ENCODE data around the gene POLDIP2.

DNA sequence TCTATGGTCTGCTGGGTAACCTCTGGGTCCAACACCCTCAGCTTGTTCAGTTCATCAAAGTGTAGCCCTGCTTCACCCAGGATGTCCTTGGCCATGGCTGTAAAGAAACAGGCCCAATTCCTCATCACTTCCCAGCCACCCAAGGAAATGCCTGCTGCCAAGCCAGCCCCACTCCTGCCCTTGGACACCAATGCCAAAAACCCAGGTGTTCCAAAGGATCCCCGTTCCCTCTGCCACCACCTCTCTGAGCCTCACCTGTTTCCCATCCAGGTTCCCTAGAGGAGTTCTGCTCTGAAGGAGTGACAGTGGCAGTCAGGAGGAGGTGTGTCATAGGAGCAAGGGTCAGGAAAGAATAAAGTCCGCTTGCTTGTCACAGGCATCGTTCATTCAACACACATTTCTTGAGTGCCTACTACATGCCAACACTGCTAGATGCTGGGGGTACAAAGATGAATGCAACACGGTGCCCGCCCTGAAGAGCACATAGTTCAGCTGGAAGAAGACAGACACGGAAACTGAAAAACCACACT is 25.4 kb downstream of the POLDIP2 start:
- TF ChIP-seq EP300 (IDR thresholded peaks at IDR 0.05) (no peak), POLR2A (IDR thresholded peaks at IDR 0.05) (no peak)
- TF ChIP-seq, protein P1, sequence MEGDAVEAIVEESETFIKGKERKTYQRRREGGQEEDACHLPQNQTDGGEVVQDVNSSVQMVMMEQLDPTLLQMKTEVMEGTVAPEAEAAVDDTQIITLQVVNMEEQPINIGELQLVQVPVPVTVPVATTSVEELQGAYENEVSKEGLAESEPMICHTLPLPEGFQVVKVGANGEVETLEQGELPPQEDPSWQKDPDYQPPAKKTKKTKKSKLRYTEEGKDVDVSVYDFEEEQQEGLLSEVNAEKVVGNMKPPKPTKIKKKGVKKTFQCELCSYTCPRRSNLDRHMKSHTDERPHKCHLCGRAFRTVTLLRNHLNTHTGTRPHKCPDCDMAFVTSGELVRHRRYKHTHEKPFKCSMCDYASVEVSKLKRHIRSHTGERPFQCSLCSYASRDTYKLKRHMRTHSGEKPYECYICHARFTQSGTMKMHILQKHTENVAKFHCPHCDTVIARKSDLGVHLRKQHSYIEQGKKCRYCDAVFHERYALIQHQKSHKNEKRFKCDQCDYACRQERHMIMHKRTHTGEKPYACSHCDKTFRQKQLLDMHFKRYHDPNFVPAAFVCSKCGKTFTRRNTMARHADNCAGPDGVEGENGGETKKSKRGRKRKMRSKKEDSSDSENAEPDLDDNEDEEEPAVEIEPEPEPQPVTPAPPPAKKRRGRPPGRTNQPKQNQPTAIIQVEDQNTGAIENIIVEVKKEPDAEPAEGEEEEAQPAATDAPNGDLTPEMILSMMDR (IDR thresholded peaks at IDR 0.05), result no peak

All from ovary (tissue), 3 donors.